HG02943 (cell line): ENCODE measurements around the gene PAK3.

Experiments
- ATAC-seq: cut with Tn5 transposase; IDR thresholded peaks from one replicate; pipeline ENCODE4 v1.9.1; 2021; ENCODE audit warnings: mild to moderate bottlenecking, low read depth, moderate library complexity; ENCODE audit not compliant: unreplicated experiment

Gene PAK3

DNA sequence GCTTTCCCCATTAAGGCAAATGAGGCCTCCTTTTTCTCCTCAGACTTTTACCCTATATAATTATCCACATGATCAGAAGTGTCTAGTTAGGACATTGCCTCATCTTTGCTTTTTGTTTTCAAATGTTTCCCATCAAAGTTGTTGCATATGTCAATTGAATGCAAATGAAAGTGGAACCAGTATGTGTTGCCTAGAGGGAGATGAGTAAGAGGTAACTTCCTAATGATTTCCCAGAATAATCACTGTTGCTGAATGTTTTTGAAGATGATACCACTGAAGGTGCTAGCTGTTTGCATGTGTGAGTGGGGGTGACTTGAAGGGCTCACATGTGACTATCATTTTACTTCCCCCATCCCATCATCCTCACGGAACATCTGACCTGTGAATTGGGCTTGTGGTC lies 33.9 kb downstream of the PAK3 start:
- no peak for ATAC-seq

GRCh38 chrX:111131572-111131971 lies 35.6 kb downstream of the PAK3 start:
- ATAC-seq: no peak

GRCh38 chrX:111133389-111133788 lies 37.4 kb downstream of the PAK3 start:
- no peak for ATAC-seq

GRCh38 chrX:111145878-111146277 lies 49.9 kb downstream of the PAK3 start:
- no peak for ATAC-seq

DNA sequence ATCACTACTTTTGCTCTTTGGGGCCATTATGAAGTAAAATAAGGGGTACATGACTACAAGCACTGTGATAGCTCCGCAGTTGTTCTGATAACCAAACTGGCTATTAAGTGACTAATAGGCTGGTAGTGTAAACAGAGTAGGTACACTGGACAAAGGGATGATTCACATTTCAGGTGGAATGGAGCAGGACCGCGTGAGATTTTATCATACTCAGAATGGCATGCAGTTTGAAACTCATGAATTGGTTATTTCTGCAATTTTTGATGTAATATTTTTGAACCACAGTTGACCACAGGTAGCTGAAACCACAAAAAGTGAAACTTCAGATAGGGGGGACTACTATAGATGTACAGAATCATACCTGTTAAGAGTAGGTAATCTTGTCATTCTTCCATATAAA lies 55.8 kb downstream of the PAK3 start:
- ATAC-seq: no peak

DNA sequence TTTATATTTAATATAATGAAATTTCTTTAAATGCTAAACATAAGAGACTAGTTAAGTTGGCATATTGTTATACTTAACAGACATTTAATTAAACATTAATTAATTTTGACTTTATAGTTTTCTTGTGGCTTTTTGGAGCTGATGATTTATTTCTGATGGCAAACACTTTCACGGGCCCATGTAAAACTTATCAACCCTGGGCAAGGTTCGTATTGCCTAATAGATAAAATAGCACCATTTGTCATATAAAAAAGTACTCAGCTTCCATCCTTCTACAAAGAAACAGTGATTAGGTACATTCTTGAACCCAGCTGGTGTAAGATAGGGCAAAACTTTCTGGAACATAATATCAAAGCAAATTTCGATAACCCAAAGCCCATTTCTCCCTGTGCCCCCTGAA lies 63.2 kb downstream of the PAK3 start:
- no peak for ATAC-seq

GRCh38 chrX:111164728-111165127 lies 68.7 kb downstream of the PAK3 start:
- ATAC-seq: no peak

GRCh38 chrX:111165902-111166301 lies 69.9 kb downstream of the PAK3 start:
- ATAC-seq: no peak

DNA sequence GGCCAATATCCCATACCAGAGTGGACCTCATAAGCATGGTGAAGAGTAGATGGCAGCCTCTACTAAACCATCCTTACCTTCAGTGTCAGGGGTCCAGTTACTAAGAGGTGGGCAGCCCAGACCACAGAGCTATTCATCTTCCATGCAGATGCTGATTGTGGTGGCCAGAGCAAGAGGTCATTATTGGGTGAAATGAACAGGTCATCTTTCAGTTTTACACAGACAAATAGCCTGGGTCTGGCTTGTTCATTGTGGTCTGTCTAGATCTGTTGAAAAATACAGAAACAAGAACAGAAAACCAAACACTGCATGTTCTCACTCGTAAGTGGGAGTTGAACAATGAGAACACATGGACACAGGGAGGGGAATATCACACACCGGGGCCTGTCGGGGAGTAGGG lies 71.3 kb downstream of the PAK3 start:
- no peak for ATAC-seq

GRCh38 chrX:111168314-111168713 lies 72.3 kb downstream of the PAK3 start:
- ATAC-seq: no peak

GRCh38 chrX:111169141-111169540 lies 73.2 kb downstream of the PAK3 start:
- ATAC-seq: no peak

GRCh38 chrX:111170017-111170416 lies 74.0 kb downstream of the PAK3 start:
- no peak for ATAC-seq

DNA sequence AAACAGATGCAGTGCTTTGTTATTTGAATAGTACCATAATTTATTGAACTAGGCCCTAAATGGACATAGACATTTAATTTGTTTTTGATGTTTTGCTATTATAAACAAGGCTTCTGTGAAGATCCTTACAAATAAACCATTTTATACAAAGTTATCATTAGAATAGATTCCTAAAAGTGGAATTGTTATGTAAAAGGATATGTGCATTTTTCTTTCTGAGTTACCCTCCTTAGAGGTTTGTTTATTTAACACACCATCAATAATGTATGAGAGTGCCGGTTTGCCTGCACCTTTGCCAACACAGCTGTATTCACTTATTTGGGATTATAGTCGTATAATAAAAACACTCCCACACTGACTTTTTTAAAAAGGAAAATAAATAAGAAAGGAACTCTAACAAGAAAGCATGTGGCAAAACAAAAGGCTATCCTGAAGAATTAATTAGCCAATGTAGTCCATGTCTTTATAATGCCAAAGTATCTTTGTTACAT lies 84.8 kb downstream of the PAK3 start:
- no peak for ATAC-seq

GRCh38 chrX:111181951-111182350 lies 86.0 kb downstream of the PAK3 start:
- ATAC-seq: no peak

DNA sequence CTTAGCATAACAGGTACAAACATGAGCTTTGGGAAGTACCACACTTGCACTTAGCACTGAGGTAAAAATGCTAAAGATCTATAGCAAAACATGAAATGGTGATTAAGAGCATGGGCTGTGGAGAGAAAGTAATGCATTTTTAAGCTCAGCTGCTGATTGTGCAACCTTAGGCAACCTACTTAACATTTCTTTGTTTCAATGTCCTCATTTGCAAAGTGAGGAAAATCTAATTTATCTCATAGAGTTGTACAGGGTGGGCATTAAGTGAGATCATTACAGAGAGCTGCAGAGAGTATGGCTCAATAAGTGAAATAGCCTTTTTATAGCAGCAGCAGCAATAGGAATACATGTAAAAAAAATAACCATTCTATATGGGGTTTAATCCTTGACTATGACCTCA lies 87.0 kb downstream of the PAK3 start:
- ATAC-seq: no peak

- no peak for ATAC-seq
These were observed 95.6 kb downstream of the PAK3 start for GRCh38 chrX:111191598-111191997.

DNA sequence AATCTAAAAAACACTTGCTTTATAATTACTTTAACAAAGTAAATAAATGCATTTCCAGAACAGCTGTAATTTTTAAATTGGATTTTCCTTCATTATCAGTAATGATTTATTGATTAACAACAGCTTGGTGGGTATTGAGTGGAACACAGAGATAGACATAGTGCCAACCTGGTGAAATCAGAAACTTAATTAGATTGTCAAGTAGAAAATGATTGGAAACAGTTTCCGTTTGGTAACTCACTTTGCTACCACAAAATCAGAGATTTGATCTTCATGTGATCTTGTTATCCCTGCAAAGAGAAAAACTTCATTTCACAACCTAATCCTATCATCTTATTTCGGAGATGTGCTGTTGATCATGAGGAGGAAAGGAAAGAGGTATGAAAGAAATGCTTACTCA lies 103.5 kb downstream of the PAK3 start:
- ATAC-seq: no peak

DNA sequence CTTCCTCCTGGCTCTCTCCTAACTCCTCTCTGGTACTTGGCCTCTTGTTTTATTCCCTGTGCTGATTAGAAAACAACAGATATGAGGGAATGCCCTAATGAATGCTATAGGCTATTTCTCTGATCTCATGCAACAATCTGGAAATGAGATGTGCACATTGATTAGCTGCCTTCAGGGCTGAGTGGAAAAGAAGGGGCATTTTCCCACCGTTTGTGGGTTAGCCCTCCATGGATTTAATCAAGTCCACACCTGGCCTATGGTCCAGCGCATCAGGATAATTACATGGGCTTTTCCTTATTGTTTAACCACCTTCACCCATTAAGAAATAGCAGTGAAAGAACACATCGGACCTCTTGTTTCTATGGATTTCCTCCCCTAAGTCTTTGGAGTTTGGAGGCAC lies 104.3 kb downstream of the PAK3 start:
- ATAC-seq: no peak

GRCh38 chrX:111207851-111208250 lies 111.9 kb downstream of the PAK3 start:
- ATAC-seq: no peak

GRCh38 chrX:111216293-111216801 lies 120.4 kb downstream of the PAK3 start:
- no peak for ATAC-seq

GRCh38 chrX:111244235-111244750 lies 148.3 kb downstream of the PAK3 start:
- ATAC-seq: no peak

- ATAC-seq: no peak
These were observed 159.1 kb downstream of the PAK3 start for GRCh38 chrX:111254896-111255693.
